Measurements from ENCODE around the gene HYOU1. TPM values are rescaled to one million over a fixed set of nuclear protein-coding genes. Genes with fewer than 3 reads are reported as not detected.

Gene HYOU1
- total and polyA plus RNA-seq, 2 experiments from 2014 or later = 48.2 to 229 TPM

GRCh38 chr11:119078675-119079420 is 21.8 kb upstream of the HYOU1 start:
- Mint-ChIP-seq H3K36me3 (ENCODE audit: low read depth) (peaks cover 54% of the 10 kb centered on the region), H3K4me1 (no peaks in the 10 kb centered on the region; the same call in 2 of the 3 replicates), H3K27me3 (ENCODE audit: insufficient read depth, low read depth, poor library complexity) (peaks cover 2% of the 10 kb centered on the region)

More at GRCh38 chr11:119078675-119079420, 21.8 kb upstream of the HYOU1 start:
- H3K27me3 ChIP-seq (ENCODE audit: insufficient read depth) = no peaks in the 10 kb centered on the region
- H3K9me2 ChIP-seq (ENCODE audit: insufficient read depth) = no peaks in the 10 kb centered on the region
- no peaks in the 10 kb centered on the region for H3K79me2 ChIP-seq (replicated peaks; ENCODE audit: insufficient read depth)
- DNase-seq (ENCODE audit: low spot score) = no peak
- no peak overlapping the region for H3K27ac ChIP-seq (ENCODE audit: low read depth)
- peaks cover under 1% of the 10 kb centered on the region; the same call in 1 of the 2 replicates for H4K20me1 ChIP-seq (replicated peaks; ENCODE audit: insufficient read depth)
- no peaks in the 10 kb centered on the region for H3K4me1 ChIP-seq (ENCODE audit: insufficient read depth)
- H3F3A ChIP-seq (replicated peaks; ENCODE audit: low read depth) = peaks cover 3% of the 10 kb centered on the region; the same call in 1 of the 2 replicates
- no peak overlapping the region for H2AFZ ChIP-seq
- H3K9me3 Mint-ChIP-seq = no peaks in the 10 kb centered on the region
- no peak overlapping the region for H3K4me3 ChIP-seq
- H3K27ac Mint-ChIP-seq = no peak overlapping the region
- no peak for TF ChIP-seq NANOG (IDR thresholded peaks at IDR 0.05; ENCODE audit: borderline replicate concordance)
- no peak for TF ChIP-seq JUNB (IDR thresholded peaks at IDR 0.05; ENCODE audit: unreplicated experiment)
- TF ChIP-seq ZNF114 (CRISPR knock-in tag; IDR thresholded peaks at IDR 0.05) = no peak
- no peak for TF ChIP-seq CTCF (conservative IDR thresholded peaks at IDR 0.05; ENCODE audit: low read depth in 2 of 2)
- no peak for TF ChIP-seq REST (IDR thresholded peaks at IDR 0.05; ENCODE audit: unreplicated experiment)
- no peak for TF ChIP-seq ZNF331 (CRISPR knock-in tag; IDR thresholded peaks at IDR 0.05; ENCODE audit: low read depth)
- TF ChIP-seq STAT1 (IDR thresholded peaks at IDR 0.05; ENCODE audit: unreplicated experiment) = no peak
- TF ChIP-seq EZH2 (IDR thresholded peaks at IDR 0.05; ENCODE audit: low read depth, unreplicated experiment) = no peak
- no peak for TF ChIP-seq POLR2AphosphoS5 (IDR thresholded peaks at IDR 0.05; ENCODE audit: low read depth)
- no peak for TF ChIP-seq EZH2phosphoT487 (IDR thresholded peaks at IDR 0.05; ENCODE audit: unreplicated experiment)
- ATAC-seq = no peak
- H3K4me2 ChIP-seq = no peak overlapping the region
- peaks cover 15% of the 10 kb centered on the region for H3K36me3 ChIP-seq (ENCODE audit: insufficient read depth)
- no peak overlapping the region for H3K4me3 Mint-ChIP-seq
